HG02943 (cell line): ENCODE measurements around the gene TRMT112.

Experiments
- ATAC-seq: cut with Tn5 transposase; IDR thresholded peaks from one replicate; pipeline ENCODE4 v1.9.1; 2021; ENCODE audit warnings: mild to moderate bottlenecking, low read depth, moderate library complexity; ENCODE audit not compliant: unreplicated experiment

Gene TRMT112

GRCh38 chr11:64296830-64297698 lies 20.3 kb downstream of the TRMT112 start:
- no peak for ATAC-seq

GRCh38 chr11:64296236-64296635 lies 21.1 kb downstream of the TRMT112 start:
- ATAC-seq = no peak

GRCh38 chr11:64295760-64296159 lies 21.6 kb downstream of the TRMT112 start:
- no peak for ATAC-seq

GRCh38 chr11:64294774-64295173 lies 22.6 kb downstream of the TRMT112 start:
- no peak for ATAC-seq

GRCh38 chr11:64292460-64293254 lies 24.7 kb downstream of the TRMT112 start:
- ATAC-seq = no peak

GRCh38 chr11:64291752-64292459 lies 25.5 kb downstream of the TRMT112 start:
- no peak for ATAC-seq

GRCh38 chr11:64291262-64291751 lies 26.1 kb downstream of the TRMT112 start, which contains the start of gene KCNK4:
Gene KCNK4 (plus strand): TSS chr11:64291302. CDS start chr11:64293019, 1,717 bp downstream.
- ATAC-seq = no peak

GRCh38 chr11:64290352-64291261 lies 26.8 kb downstream of the TRMT112 start:
- no peak for ATAC-seq

- ATAC-seq = no peak
Measured at GRCh38 chr11:64289002-64289564, 28.3 kb downstream of the TRMT112 start.

GRCh38 chr11:64288353-64288750 lies 29.0 kb downstream of the TRMT112 start:
- no peak for ATAC-seq

GRCh38 chr11:64287676-64288352 lies 29.5 kb downstream of the TRMT112 start:
- ATAC-seq = no peak

GRCh38 chr11:64286801-64287159 lies 30.6 kb downstream of the TRMT112 start:
- ATAC-seq = no peak

- no peak for ATAC-seq
Measured at GRCh38 chr11:64285885-64286800, 31.2 kb downstream of the TRMT112 start.

- ATAC-seq = peak; percentile 65
Measured at GRCh38 chr11:64284962-64285884, 32.1 kb downstream of the TRMT112 start, which contains the start of gene GPR137. Gene GPR137 (plus strand): TSS chr11:64285848. CDS start chr11:64286525, 677 bp downstream.

- ATAC-seq = peak; percentile 64
Measured at GRCh38 chr11:64284048-64284961, 33.1 kb downstream of the TRMT112 start, which contains the start of gene BAD. Gene BAD (minus strand): TSS chr11:64284665. CDS start chr11:64284368, 297 bp downstream.
